Measurements from ENCODE around the gene LYAR.

DNA sequence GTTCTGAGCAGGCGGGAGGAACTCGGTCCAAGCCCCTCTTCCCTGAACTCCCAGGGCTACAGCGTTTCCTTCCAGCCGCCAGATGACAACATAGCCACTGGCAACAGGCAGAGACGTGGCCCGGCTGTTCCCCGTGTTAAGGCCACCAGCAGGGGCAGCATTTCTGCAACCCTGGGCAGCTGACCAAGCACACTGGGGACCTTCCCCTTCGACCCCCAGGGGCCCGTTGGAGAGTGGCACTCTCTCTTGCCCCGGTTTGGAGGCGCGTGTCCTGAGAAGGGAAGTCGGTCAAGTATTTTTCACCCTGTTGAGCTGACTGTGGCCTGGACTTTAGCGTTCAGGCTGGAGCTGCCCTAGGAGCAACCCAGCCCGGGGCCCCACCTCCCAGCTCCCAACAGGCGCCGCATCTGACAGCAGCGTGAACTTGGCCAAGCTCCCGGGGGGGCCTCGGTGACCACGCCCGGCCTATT lies 37.7 kb upstream of the LYAR start:
- TF ChIP-seq, protein P1, sequence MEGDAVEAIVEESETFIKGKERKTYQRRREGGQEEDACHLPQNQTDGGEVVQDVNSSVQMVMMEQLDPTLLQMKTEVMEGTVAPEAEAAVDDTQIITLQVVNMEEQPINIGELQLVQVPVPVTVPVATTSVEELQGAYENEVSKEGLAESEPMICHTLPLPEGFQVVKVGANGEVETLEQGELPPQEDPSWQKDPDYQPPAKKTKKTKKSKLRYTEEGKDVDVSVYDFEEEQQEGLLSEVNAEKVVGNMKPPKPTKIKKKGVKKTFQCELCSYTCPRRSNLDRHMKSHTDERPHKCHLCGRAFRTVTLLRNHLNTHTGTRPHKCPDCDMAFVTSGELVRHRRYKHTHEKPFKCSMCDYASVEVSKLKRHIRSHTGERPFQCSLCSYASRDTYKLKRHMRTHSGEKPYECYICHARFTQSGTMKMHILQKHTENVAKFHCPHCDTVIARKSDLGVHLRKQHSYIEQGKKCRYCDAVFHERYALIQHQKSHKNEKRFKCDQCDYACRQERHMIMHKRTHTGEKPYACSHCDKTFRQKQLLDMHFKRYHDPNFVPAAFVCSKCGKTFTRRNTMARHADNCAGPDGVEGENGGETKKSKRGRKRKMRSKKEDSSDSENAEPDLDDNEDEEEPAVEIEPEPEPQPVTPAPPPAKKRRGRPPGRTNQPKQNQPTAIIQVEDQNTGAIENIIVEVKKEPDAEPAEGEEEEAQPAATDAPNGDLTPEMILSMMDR (IDR thresholded peaks at IDR 0.05) = no peak
- TF ChIP-seq POLR2A (IDR thresholded peaks at IDR 0.05; ENCODE audit: low read depth) (no peak), POLR2AphosphoS5 (IDR thresholded peaks at IDR 0.05) (no peak), EP300 (IDR thresholded peaks at IDR 0.05) (no peak)

All from esophagus muscularis mucosa (tissue), 4 donors.